ENCODE data around the gene ZSWIM5.

- TF ChIP-seq CTCF (IDR thresholded peaks at IDR 0.05) (no peak), SIN3A (IDR thresholded peaks at IDR 0.05; ENCODE audit: borderline replicate concordance, insufficient read depth, low read depth, low read length) (no peak), POLR2AphosphoS5 (IDR thresholded peaks at IDR 0.05; ENCODE audit: low read depth, low read length) (no peak), REST (IDR thresholded peaks at IDR 0.05; ENCODE audit: insufficient read depth in 1 of 2, low read depth in 2 of 2, low read length in 1 of 2) (no peak), TCF7L2 (IDR thresholded peaks at IDR 0.05; ENCODE audit: low read depth, low read length) (no peak)
These were observed 196.2 kb downstream of the ZSWIM5 start for GRCh38 chr1:45009956-45010854.
